Heart left ventricle (tissue), 16 donors: Measurements from ENCODE around the gene TMEM59. TPM values are rescaled to one million over a fixed set of nuclear protein-coding genes. Genes with fewer than 3 reads are reported as not detected.

Source experiments
- ATAC-seq, 4 donors: fragments of 200-7000 bp; cut with Tn5 transposase; one replicate each; pipeline ENCODE4 v1.9.1; 2020 to 2022; ENCODE audit warnings: moderate library complexity in 4 of 4, mild to moderate bottlenecking in 3 of 4, moderate number of reproducible peaks in 1 of 4
- DNase-seq, 5 donors: peaks; one replicate each; pipeline ENCODE4 v3.0.0-alpha.2; 2020
- H3K27ac ChIP-seq, 12 donors: fragments of 200-600 bp; sonication (generic) in 4 of 12; one replicate each; pipeline versions ENCODE4 v1.5.0 to v1.8.0; 2016 to 2022; ENCODE audit warnings: mild to moderate bottlenecking in 2 of 12
- H3K27me3 ChIP-seq, 9 donors: fragments of 200-600 bp; sonication (generic) in 2 of 9; one replicate each; pipeline versions ENCODE4 v1.5.1 to v1.8.0; 2016 to 2022; ENCODE audit warnings: mild to moderate bottlenecking in 3 of 9
- H3K36me3 ChIP-seq, 9 donors: fragments of 200-600 bp; sonication (generic) in 2 of 9; one replicate each; pipeline versions ENCODE4 v1.5.0 to v1.8.0; 2018 to 2022; ENCODE audit warnings: mild to moderate bottlenecking in 2 of 9
- H3K4me1 ChIP-seq, 12 donors: fragments of 200-600 bp; sonication (generic) in 4 of 12; one replicate each; pipeline versions ENCODE4 v1.5.0 to v1.8.0; 2016 to 2022; ENCODE audit warnings: mild to moderate bottlenecking in 3 of 12
- H3K4me3 ChIP-seq, 12 donors: fragments of 200-600 bp; sonication (generic) in 4 of 12; one replicate each; pipeline versions ENCODE4 v1.5.0 to v1.8.0; 2017 to 2022; ENCODE audit warnings: mild to moderate bottlenecking in 9 of 12, moderate library complexity in 4 of 12
- H3K9me3 ChIP-seq, 12 donors: fragments of 200-600 bp; sonication (generic) in 4 of 12; one replicate each; pipeline versions ENCODE4 v1.5.0 to v1.8.0; 2016 to 2022; ENCODE audit warnings: mild to moderate bottlenecking in 1 of 12
- CTCF ChIP-seq, 12 donors: fragments of 200-600 bp; sonication (generic) in 4 of 12; IDR thresholded peaks; one replicate each; pipeline versions ENCODE4 v1.5.0 to v1.8.0; 2018 to 2022; ENCODE audit warnings: antibody characterized with exemption in 12 of 12, mild to moderate bottlenecking in 5 of 12
- POLR2A ChIP-seq, 2 donors: fragments of 450-650 bp; IDR thresholded peaks; one replicate each; pipeline ENCODE4 v1.6.1; 2017; ENCODE audit warnings: antibody characterized with exemption in 2 of 2, mild to moderate bottlenecking in 2 of 2, moderate library complexity in 2 of 2
- WGBS, 4 donors: extraction: QIAGEN DNeasy Blood & Tissue Kit in 2 of 4; methylation state at CpG; one replicate each; pipeline versions ENCODE4 v1.1.5 to v1.1.7; 2013 to 2018; 5-methylcytosine and 5-hydroxymethylcytosine counted together
- intact Hi-C, 10 donors: fragments of 100-400 bp; cut with DNase I; formaldehyde crosslinking; loops; one replicate each; pipeline versions ENCODE4 v1.11.1 to v1.14.2; 2022
- polyA plus RNA-seq, 2 donors: library from polyadenylated mRNA; stranded (reverse); fragments of 200-250 nt; gene quantifications; one replicate each; pipeline ENCODE4 v1.2.3, GENCODE V29; 2013
- total RNA-seq, 9 donors: library from RNA; depleted of rRNA in 2 of 9; stranded (reverse); fragments of >200 nt in 2 of 9; fragmentation: NEBNext Ultra II Directional in 3 of 9; extraction: Animal tissue kit (Norgen Biotek cat#: 25700) in 3 of 9; gene quantifications; one replicate each; pipeline versions ENCODE4 v1.1.0 to v1.2.4, GENCODE V29; 2016 to 2023
- donor health status: ischemic (EF 13 %, LVEDD 7.1; RV severe dilation, severe dysfunction).
- donor health status: healthy with polysubstance abuse.
- donor health status: DM: no; HTN: yes; CAD: no.
- donor health status: DM: no; HTN: no; CAD: no.
- donor health status: ischemic (EF 25% LVEDD 6.9; RV normal size, moderate dysfunction).
- donor health status: ischemic (EF 25% LVEDD 5.7; RV mildly dilated, moderate dysfunction).
- donor health status: healthy.
- donor health status: DM: yes; HTN: yes; CAD: no.
- donor health status: ischemic (EF 35%, LVEDD 5.7; RV mildly dilated, moderate dysfunction).
- donor health status: nonischemic (EF 11% LVEDD 7.7; RV severe dilation, severe dysfunction).
- donor health status: DM: yes; HTN: yes; CAD: no.
- donor health status: PGD.
- donor health status: ischemic (EF 29% LVEDD 5.4; RV normal size, mild dysfunction).
- donor health status: nonischemic (EF 23%, LVEDD 6.1; RV moderate dilation, normal function).

The TMEM59 gene
- total and polyA plus RNA-seq, 11 donors = 124 to 496 (median 352) TPM

DNA sequence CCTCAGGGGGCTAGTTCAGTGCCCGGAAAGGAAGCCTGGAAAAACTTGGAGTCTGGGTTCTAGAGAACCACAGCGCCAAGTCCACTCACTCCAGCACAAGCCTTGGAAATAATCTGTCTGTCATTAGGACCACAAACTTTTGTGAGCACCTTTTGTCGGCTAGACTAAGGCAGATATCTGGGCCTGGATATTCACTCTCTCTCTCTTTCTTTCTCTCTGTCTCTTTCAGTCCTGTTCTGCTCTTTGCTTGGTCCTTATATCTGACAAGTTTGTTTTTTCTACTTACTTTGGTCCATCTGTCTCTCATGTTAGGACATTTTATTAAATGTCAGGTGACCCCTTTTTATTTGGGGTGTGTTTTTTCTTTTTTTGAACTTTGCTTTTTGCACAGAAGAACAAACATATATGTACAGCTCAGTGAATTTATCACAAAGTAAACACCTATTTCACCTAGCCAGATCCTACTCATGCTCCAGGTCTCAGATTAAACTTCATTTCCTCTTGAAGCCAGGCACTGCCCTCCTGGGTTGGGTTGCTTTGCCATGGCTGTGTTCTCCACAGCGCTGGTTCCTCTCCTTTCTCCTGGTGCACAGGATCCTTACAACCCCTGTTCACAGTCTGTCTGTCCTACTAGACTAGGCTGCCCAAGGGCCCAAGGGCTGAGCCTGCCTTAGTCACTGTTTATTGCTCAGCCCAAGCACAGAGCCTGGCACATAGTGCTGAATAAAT, 41.2 kb upstream of the TMEM59 start:
- H3K27ac ChIP-seq = no peak overlapping the region
- peaks cover 0 to 13% (median 0%) of the 10 kb centered on the region in 12 donors for H3K4me1 ChIP-seq
- WGBS, 4 donors = 89 to 93% (median 92%) methylated on average over 4 of the region's 4 CpGs
- DNase-seq (no peak), ATAC-seq (no peak)
- TF ChIP-seq CTCF (IDR thresholded peaks at IDR 0.05) (no peak), POLR2A (IDR thresholded peaks at IDR 0.05) (no peak)
- intact Hi-C loops = no loop called here
- no peak overlapping the region for H3K4me3 ChIP-seq
- no peaks in the 10 kb centered on the region for H3K9me3 ChIP-seq
- no peaks in the 10 kb centered on the region for H3K27me3 ChIP-seq
- peaks cover 0 to 31% (median 17%) of the 10 kb centered on the region in 9 donors for H3K36me3 ChIP-seq

DNA sequence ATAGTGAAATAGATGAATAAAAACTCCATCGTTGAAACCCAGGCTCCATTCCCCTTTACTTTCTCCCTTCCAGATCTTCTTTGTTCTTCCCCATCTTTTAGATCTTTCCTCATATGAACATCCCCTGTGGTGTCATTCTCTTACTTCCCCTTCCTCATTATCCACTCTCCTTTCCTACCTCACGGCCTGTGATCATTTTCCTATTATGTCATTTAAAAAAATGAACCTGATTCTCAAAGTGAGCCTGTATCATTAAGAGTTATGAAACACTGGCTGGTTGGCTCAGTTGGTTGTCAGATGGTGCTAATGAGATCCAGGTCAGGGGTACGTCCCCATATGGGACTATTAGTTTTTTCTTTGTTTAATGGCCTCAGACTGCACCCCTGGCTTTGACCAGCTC, 38.7 kb upstream of the TMEM59 start:
- WGBS, 4 donors = 92 to 94% (median 94%) methylated on average over 3 of the region's 3 CpGs
- H3K9me3 ChIP-seq = no peaks in the 10 kb centered on the region
- H3K36me3 ChIP-seq = peaks cover 0 to 25% (median 19%) of the 10 kb centered on the region in 9 donors
- H3K27ac ChIP-seq = no peak overlapping the region
- ATAC-seq = no peak
- peaks cover 0 to 13% (median 0%) of the 10 kb centered on the region in 12 donors for H3K4me1 ChIP-seq
- H3K27me3 ChIP-seq = no peaks in the 10 kb centered on the region
- intact Hi-C loops = no loop called here
- DNase-seq = no peak
- no peak overlapping the region for H3K4me3 ChIP-seq
- TF ChIP-seq CTCF (IDR thresholded peaks at IDR 0.05) (no peak), POLR2A (IDR thresholded peaks at IDR 0.05) (no peak)

DNA sequence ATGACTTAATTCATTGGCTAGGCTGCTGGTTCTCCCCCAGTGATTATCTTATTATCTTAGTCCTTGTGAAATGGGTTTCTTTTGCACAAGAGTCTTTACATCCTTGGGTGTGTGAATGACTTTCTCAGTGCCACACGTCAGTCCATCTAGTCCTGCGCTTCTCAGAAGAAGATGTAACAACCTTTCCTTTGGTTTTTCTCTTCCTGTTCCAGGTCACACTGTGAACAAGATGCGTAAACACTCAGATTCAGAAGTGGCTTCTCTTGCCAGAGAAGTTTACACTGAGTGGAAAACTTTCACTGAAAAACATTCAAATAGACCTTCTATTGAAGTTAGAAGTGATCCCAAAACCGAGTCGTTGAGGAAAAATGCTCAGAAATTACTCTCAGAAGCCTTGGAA, 35.4 kb upstream of the TMEM59 start:
- intact Hi-C loops = no loop called here
- 93 to 98% (median 96%) methylated on average over 5 of the region's 5 CpGs for WGBS, 4 donors

DNA sequence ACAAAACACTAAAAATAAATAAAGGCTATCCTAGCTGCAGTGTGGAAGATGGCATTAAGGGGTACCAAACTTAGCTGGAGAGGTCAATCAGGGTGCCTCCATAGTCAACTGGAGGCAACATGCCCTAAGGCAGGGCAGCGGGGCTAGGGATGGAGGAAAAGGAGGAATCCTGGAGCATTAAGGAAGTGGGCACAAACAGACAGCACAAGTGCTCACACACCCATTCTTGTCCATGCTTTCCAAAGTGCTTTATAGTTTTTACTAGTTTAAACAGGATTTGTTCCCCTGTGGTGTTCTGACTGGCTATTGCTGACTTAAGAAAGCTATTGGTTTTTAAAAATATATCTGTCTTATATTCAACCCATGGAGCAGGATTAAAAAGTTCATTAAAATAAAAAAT, 33.8 kb upstream of the TMEM59 start:
- no peaks in the 10 kb centered on the region for H3K27me3 ChIP-seq
- TF ChIP-seq CTCF (IDR thresholded peaks at IDR 0.05) (no peak), POLR2A (IDR thresholded peaks at IDR 0.05) (no peak)
- peaks cover 0 to 20% (median 16%) of the 10 kb centered on the region in 9 donors for H3K36me3 ChIP-seq
- no peak for DNase-seq
- no peaks in the 10 kb centered on the region for H3K9me3 ChIP-seq
- intact Hi-C loops = no loop called here
- no peak for ATAC-seq
- no peaks in the 10 kb centered on the region for H3K4me1 ChIP-seq
- no peak overlapping the region for H3K27ac ChIP-seq
- no peak overlapping the region for H3K4me3 ChIP-seq
- 85 to 100% (median 96%) methylated on average over 1 of the region's 1 CpG for WGBS, 4 donors

More for the DNA sequence above, 35.4 kb upstream of the TMEM59 start:
- no peaks in the 10 kb centered on the region for H3K4me1 ChIP-seq
- ATAC-seq (no peak), DNase-seq (no peak)
- no peak overlapping the region for H3K27ac ChIP-seq
- no peaks in the 10 kb centered on the region for H3K27me3 ChIP-seq
- H3K4me3 ChIP-seq = no peak overlapping the region
- peaks cover 0 to 20% (median 16%) of the 10 kb centered on the region in 9 donors for H3K36me3 ChIP-seq
- TF ChIP-seq POLR2A (IDR thresholded peaks at IDR 0.05) (no peak), CTCF (IDR thresholded peaks at IDR 0.05) (no peak)
- H3K9me3 ChIP-seq = no peaks in the 10 kb centered on the region
